GM23338 (cell line): ENCODE data around the gene CTNNAL1. TPM values are rescaled to one million over a fixed set of nuclear protein-coding genes. Genes with fewer than 3 reads are reported as not detected.
A peak's percentile ranks its signal among the peaks of the same experiment; 100 is the strongest.

Source experiments
- ATAC-seq: fragments of 200-7000 bp; cut with Tn5 transposase; 3 replicates; pipeline ENCODE4 v1.9.1; 2020
- DNase-seq: peaks from one replicate; pipeline ENCODE4 v3.0.0-alpha.2; 2015; ENCODE audit warnings: low spot score
- H2AFZ ChIP-seq: fragments of 200-600 bp; sonication (generic); 2 replicates; pipeline ENCODE4 v1.8.0; 2016; ENCODE audit warnings: antibody characterized with exemption, mild to moderate bottlenecking, moderate library complexity
- H3F3A ChIP-seq: fragments of 200-600 bp; sonication (generic); replicated peaks from 2 replicates; pipeline ENCODE4 v1.8.0; 2017; ENCODE audit warnings: antibody characterized with exemption, mixed run types, low read depth
- H3K27ac ChIP-seq: fragments of 200-600 bp; sonication (generic); 2 replicates; pipeline ENCODE4 v1.6.1; 2016; ENCODE audit warnings: low read depth
- H3K27me3 ChIP-seq: fragments of 200-600 bp; sonication (generic); 2 replicates; pipeline ENCODE4 v1.8.0; 2016; ENCODE audit warnings: mild to moderate bottlenecking, mixed run types, moderate library complexity; ENCODE audit not compliant: insufficient read depth
- H3K36me3 ChIP-seq: fragments of 200-600 bp; sonication (generic); 2 replicates; pipeline ENCODE4 v1.8.0; 2016; ENCODE audit warnings: mild to moderate bottlenecking; ENCODE audit not compliant: insufficient read depth
- H3K4me1 ChIP-seq: fragments of 200-600 bp; sonication (generic); 2 replicates; pipeline ENCODE4 v1.8.0; 2016; ENCODE audit warnings: mild to moderate bottlenecking, moderate library complexity; ENCODE audit not compliant: insufficient read depth
- H3K4me2 ChIP-seq: fragments of 200-600 bp; sonication (generic); 2 replicates; pipeline ENCODE4 v1.7.1; 2017; ENCODE audit warnings: mixed run types
- H3K4me3 ChIP-seq: fragments of 200-600 bp; sonication (generic); 2 replicates; pipeline ENCODE4 v1.6.1; 2016; ENCODE audit warnings: mixed run types
- H3K79me2 ChIP-seq: fragments of 200-600 bp; sonication (generic); replicated peaks from 2 replicates; pipeline ENCODE4 v1.8.0; 2017; ENCODE audit warnings: mild to moderate bottlenecking; ENCODE audit not compliant: insufficient read depth
- H3K9me2 ChIP-seq: fragments of 200-600 bp; sonication (generic); 2 replicates; pipeline ENCODE4 v1.8.0; 2017; ENCODE audit not compliant: insufficient read depth
- H4K20me1 ChIP-seq: fragments of 200-600 bp; sonication (generic); replicated peaks from 2 replicates; pipeline ENCODE4 v1.8.0; 2017; ENCODE audit warnings: mild to moderate bottlenecking; ENCODE audit not compliant: insufficient read depth
- H3K27ac Mint-ChIP-seq: 2 replicates; pipeline ENCODE4 v1.8.0; 2020; ENCODE audit warnings: inconsistent platforms, mild to moderate bottlenecking, moderate library complexity, mixed read lengths
- H3K27me3 Mint-ChIP-seq: 3 replicates; pipeline ENCODE4 v1.8.0; 2022; ENCODE audit warnings: low read depth, mild to moderate bottlenecking, moderate library complexity, mixed read lengths, inconsistent platforms; ENCODE audit not compliant: insufficient read depth, poor library complexity
- H3K36me3 Mint-ChIP-seq: 3 replicates; pipeline ENCODE4 v1.8.0; 2021; ENCODE audit warnings: low read depth, mild to moderate bottlenecking, inconsistent platforms, moderate library complexity, mixed read lengths
- H3K4me1 Mint-ChIP-seq: 3 replicates; pipeline ENCODE4 v1.8.0; 2020; ENCODE audit warnings: mild to moderate bottlenecking, inconsistent platforms, mixed read lengths
- H3K4me3 Mint-ChIP-seq: 3 replicates; pipeline ENCODE4 v1.8.0; 2021; ENCODE audit warnings: moderate library complexity, mild to moderate bottlenecking, inconsistent platforms, mixed read lengths
- H3K9me3 Mint-ChIP-seq: 3 replicates; pipeline ENCODE4 v1.8.0; 2020; ENCODE audit warnings: moderate library complexity, mild to moderate bottlenecking, inconsistent platforms, mixed read lengths
- CREB1 ChIP-seq: fragments of 250-450 bp; sonication (Bioruptor Pico); IDR thresholded peaks from 2 replicates; pipeline ENCODE4 v1.5.0; 2020; ENCODE audit warnings: low read depth, mild to moderate bottlenecking, moderate library complexity
- EZH2phosphoT487 ChIP-seq: fragments of 200-600 bp; sonication (generic); IDR thresholded peaks from one replicate; pipeline ENCODE4 v1.8.1; 2018; ENCODE audit warnings: antibody characterized with exemption; ENCODE audit not compliant: unreplicated experiment
- JUNB ChIP-seq: IDR thresholded peaks from one replicate; pipeline ENCODE4 v1.6.1; 2016; ENCODE audit warnings: antibody characterized with exemption; ENCODE audit not compliant: unreplicated experiment
- NANOG ChIP-seq: IDR thresholded peaks from 2 replicates; pipeline ENCODE4 v1.6.1; 2016; ENCODE audit warnings: antibody characterized with exemption, borderline replicate concordance
- POLR2AphosphoS5 ChIP-seq: IDR thresholded peaks from 2 replicates; pipeline ENCODE4 v1.6.1; 2016; ENCODE audit warnings: antibody characterized with exemption, low read depth
- REST ChIP-seq: IDR thresholded peaks from one replicate; pipeline ENCODE4 v1.6.1; 2018; ENCODE audit warnings: antibody characterized with exemption; ENCODE audit not compliant: unreplicated experiment
- STAT1 ChIP-seq: IDR thresholded peaks from one replicate; pipeline ENCODE4 v1.6.1; 2016; ENCODE audit warnings: antibody characterized with exemption; ENCODE audit not compliant: unreplicated experiment
- ZNF331 ChIP-seq: fragments of 250-450 bp; sonication (Bioruptor Pico); IDR thresholded peaks from 2 replicates; pipeline ENCODE4 v1.5.0; 2020; ENCODE audit warnings: low read depth, mild to moderate bottlenecking, moderate library complexity
- ZNF462 ChIP-seq: fragments of 250-450 bp; sonication (Bioruptor Pico); IDR thresholded peaks from 2 replicates; pipeline ENCODE4 v1.5.0; 2020; ENCODE audit warnings: mild to moderate bottlenecking, moderate library complexity
- polyA plus RNA-seq: library from polyadenylated mRNA; unstranded; fragments of >200 nt; fragmentation: Nextera tagmentation; extraction: Ambion mirVana; gene quantifications from 2 replicates; pipeline ENCODE4 v1.2.1, GENCODE V29; 2016
- total RNA-seq: library from RNA; depleted of rRNA; stranded (reverse); fragments of >200 nt; shearing (Covaris generic); gene quantifications from 2 replicates; pipeline ENCODE4 v1.2.3, GENCODE V29; 2014
- TF ChIP-seq, protein P1 (sequence below): IDR thresholded peaks from 2 replicates; pipeline ENCODE4 v1.6.1; 2016; ENCODE audit warnings: antibody characterized with exemption

Gene CTNNAL1
- total and polyA plus RNA-seq, 2 experiments from 2014 or later, result 63.0 to 211 TPM

- Histone ChIP-seq H3K36me3 (no peaks in the 10 kb centered on the region; the same call in 1 of the 2 replicates), H3K27ac (no peak overlapping the region), H3K4me1 (peaks cover 13% of the 10 kb centered on the region), H3K79me2 (peaks cover 9% of the 10 kb centered on the region), H2AFZ (no peak overlapping the region), H3K9me2 (no peaks in the 10 kb centered on the region), H3K4me3 (no peak overlapping the region), H3K27me3 (no peaks in the 10 kb centered on the region), H3F3A (peaks cover 8% of the 10 kb centered on the region; the same call in 1 of the 2 replicates), H4K20me1 (no peaks in the 10 kb centered on the region; the same call in 1 of the 2 replicates), H3K4me2 (no peak overlapping the region)
- no peak for ATAC-seq
- Mint-ChIP-seq H3K27ac (no peak overlapping the region), H3K4me3 (no peak overlapping the region), H3K27me3 (peaks cover 3% of the 10 kb centered on the region), H3K36me3 (0 out of 3 replicates have a peak, but pooled peaks cover 3% of the 10 kb centered on the region), H3K4me1 (peaks cover 11% of the 10 kb centered on the region), H3K9me3 (no peaks in the 10 kb centered on the region)
- TF ChIP-seq ZNF462 (CRISPR knock-in tag) (no peak), ZNF331 (CRISPR knock-in tag) (no peak)
- DNase-seq, result no peak
Observed at GRCh38 chr9:108937561-108938305, 75.6 kb downstream of the CTNNAL1 start.

DNA sequence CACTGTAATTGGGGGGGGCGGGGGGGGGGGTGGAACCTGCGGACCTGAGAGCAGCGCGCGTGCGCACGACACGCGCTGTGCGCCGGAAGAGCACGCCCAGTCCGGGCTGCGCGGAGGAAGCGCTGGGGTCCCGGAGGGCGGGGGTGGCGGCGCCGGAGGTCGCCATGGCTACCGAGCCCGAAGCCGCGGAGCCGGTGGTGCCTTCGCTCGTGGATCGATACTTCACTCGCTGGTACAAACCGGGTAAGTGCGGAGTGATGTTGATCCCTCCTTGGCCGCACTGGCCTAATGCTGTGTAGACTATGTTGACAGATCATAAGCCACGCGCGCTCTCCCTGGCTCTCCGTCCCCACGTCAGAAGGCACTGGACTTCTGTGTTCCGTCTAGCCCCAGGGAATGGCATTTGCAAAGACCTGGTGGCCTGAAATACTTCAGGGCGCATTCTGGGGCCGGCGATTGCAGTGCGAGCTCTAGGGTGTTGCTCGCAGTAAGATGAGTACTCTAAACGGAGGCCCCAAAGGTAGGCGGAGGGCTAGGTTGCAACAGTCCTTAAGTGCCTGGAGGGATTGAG, 78.9 kb downstream of the CTNNAL1 start, which contains the start of gene ABITRAM:
ABITRAM (plus strand) TSS at position 78 of the 571 bp plus-strand sequence; CDS start at position 165, 87 bp downstream.
- DNase-seq (peak; percentile 87), ATAC-seq (peak; percentile 86)
- peaks cover 16% of the 10 kb centered on the region for H3K4me1 ChIP-seq
- H3K27me3 Mint-ChIP-seq, result peaks cover 8% of the 10 kb centered on the region
- peaks cover 11% of the 10 kb centered on the region; the same call in 2 of the 3 replicates for H3K36me3 Mint-ChIP-seq
- H4K20me1 ChIP-seq, result no peaks in the 10 kb centered on the region; the same call in 1 of the 2 replicates
- peaks cover 8% of the 10 kb centered on the region; the same call in 1 of the 2 replicates for H3F3A ChIP-seq
- H3K4me2 ChIP-seq, result peak within 1 kb of the TSS; percentile 99
- peak within 1 kb of the TSS; percentile 98 for H3K27ac Mint-ChIP-seq
- H3K4me1 Mint-ChIP-seq, result peaks cover 13% of the 10 kb centered on the region
- peak within 1 kb of the TSS; percentile 99 for H3K4me3 ChIP-seq
- H3K27ac ChIP-seq, result peak within 1 kb of the TSS; percentile 96
- H3K4me3 Mint-ChIP-seq, result peak within 1 kb of the TSS; percentile 93
- peak within 1 kb of the TSS; percentile 100 for H2AFZ ChIP-seq
- H3K9me2 ChIP-seq, result no peaks in the 10 kb centered on the region
- no peaks in the 10 kb centered on the region; the same call in 1 of the 2 replicates for H3K36me3 ChIP-seq
- no peaks in the 10 kb centered on the region for H3K27me3 ChIP-seq
- peaks cover 28% of the 10 kb centered on the region for H3K79me2 ChIP-seq
- H3K9me3 Mint-ChIP-seq, result no peaks in the 10 kb centered on the region
- no peak for TF ChIP-seq STAT1
- TF ChIP-seq CREB1, result no peak
- no peak for TF ChIP-seq POLR2AphosphoS5
- TF ChIP-seq JUNB, result no peak
- no peak for TF ChIP-seq REST
- TF ChIP-seq, protein P1, sequence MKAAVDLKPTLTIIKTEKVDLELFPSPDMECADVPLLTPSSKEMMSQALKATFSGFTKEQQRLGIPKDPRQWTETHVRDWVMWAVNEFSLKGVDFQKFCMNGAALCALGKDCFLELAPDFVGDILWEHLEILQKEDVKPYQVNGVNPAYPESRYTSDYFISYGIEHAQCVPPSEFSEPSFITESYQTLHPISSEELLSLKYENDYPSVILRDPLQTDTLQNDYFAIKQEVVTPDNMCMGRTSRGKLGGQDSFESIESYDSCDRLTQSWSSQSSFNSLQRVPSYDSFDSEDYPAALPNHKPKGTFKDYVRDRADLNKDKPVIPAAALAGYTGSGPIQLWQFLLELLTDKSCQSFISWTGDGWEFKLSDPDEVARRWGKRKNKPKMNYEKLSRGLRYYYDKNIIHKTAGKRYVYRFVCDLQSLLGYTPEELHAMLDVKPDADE, result no peak
- no peak for TF ChIP-seq NANOG
- no peak for TF ChIP-seq EZH2phosphoT487
